Parathyroid adenoma (tissue), 2 donors: ENCODE measurements around the gene BRI3.
"Not testable (repeated sequence)": the region's sequence is repeated elsewhere in the genome, so short reads cannot be mapped to it uniquely, and the experiment has no call there.

Experiments
- H2AFZ ChIP-seq: fragments of 300-600 bp; sonication (generic); one replicate; pipeline ENCODE4 v1.7.0; 2017; ENCODE audit warnings: antibody characterized with exemption, mild to moderate bottlenecking
- H3K27ac ChIP-seq: fragments of 300-600 bp; sonication (generic); one replicate; pipeline ENCODE4 v1.7.0; 2017
- H3K27me3 ChIP-seq: fragments of 300-600 bp; sonication (generic); one replicate; pipeline ENCODE4 v1.7.0; 2017; ENCODE audit warnings: low read length; ENCODE audit not compliant: control insufficient read depth, insufficient read depth
- H3K36me3 ChIP-seq: fragments of 300-600 bp; sonication (generic); one replicate; pipeline ENCODE4 v1.7.0; 2017; ENCODE audit warnings: low read length; ENCODE audit not compliant: control insufficient read depth, insufficient read depth
- H3K4me1 ChIP-seq: fragments of 300-600 bp; sonication (generic); one replicate; pipeline ENCODE4 v1.7.0; 2017; ENCODE audit warnings: control low read depth
- H3K4me2 ChIP-seq: fragments of 300-600 bp; sonication (generic); one replicate; pipeline ENCODE4 v1.7.0; 2017; ENCODE audit warnings: low read length
- H3K4me3 ChIP-seq: fragments of 300-600 bp; sonication (generic); one replicate; pipeline ENCODE4 v1.7.0; 2017; ENCODE audit warnings: low read depth, low read length
- H3K79me2 ChIP-seq: fragments of 300-600 bp; sonication (generic); one replicate; pipeline ENCODE4 v1.7.0; 2017; ENCODE audit warnings: control low read depth
- H3K9ac ChIP-seq: fragments of 300-600 bp; sonication (generic); one replicate; pipeline ENCODE4 v1.7.0; 2017; ENCODE audit warnings: mild to moderate bottlenecking
- H3K9me3 ChIP-seq: fragments of 300-600 bp; sonication (generic); one replicate; pipeline ENCODE4 v1.7.0; 2017; ENCODE audit warnings: low read length; ENCODE audit not compliant: control insufficient read depth
- TF ChIP-seq, protein P1 (sequence below): fragments of 300-600 bp; sonication (generic); IDR thresholded peaks from one replicate; pipeline ENCODE4 v1.7.0; 2017; ENCODE audit warnings: antibody characterized with exemption, mild to moderate bottlenecking
- donor health status: primary hyperparathyroidism.

The BRI3 gene

DNA sequence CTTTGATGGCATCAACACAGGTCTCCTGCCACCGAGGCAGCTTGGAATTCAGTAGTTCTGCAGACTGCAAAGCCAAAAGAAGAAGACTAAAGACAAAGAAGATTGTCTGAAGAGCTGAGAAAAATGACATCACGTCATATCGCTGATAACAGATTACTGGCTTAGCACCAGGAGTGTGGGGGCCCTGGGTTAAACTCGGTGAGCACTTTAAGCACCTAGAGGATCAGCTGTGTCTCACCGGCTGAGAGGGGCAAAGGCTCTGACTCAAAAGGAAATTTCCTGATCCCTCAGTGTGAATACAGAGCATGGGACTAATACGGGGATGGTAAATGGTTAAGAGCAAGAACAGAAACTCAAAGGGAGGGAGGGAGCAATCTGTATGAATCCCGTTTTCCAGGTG is 30.7 kb downstream of the BRI3 start:
- Histone ChIP-seq H3K79me2 (no peaks in the 10 kb centered on the region), H3K4me1 (peaks cover 8% of the 10 kb centered on the region), H3K4me3 (no peak overlapping the region), H3K36me3 (no peaks in the 10 kb centered on the region), H3K27me3 (no peaks in the 10 kb centered on the region), H3K4me2 (no peak overlapping the region), H3K9me3 (no peaks in the 10 kb centered on the region), H3K9ac (no peak overlapping the region), H3K27ac (no peak overlapping the region), H2AFZ (no peak overlapping the region)
- TF ChIP-seq, protein P1, sequence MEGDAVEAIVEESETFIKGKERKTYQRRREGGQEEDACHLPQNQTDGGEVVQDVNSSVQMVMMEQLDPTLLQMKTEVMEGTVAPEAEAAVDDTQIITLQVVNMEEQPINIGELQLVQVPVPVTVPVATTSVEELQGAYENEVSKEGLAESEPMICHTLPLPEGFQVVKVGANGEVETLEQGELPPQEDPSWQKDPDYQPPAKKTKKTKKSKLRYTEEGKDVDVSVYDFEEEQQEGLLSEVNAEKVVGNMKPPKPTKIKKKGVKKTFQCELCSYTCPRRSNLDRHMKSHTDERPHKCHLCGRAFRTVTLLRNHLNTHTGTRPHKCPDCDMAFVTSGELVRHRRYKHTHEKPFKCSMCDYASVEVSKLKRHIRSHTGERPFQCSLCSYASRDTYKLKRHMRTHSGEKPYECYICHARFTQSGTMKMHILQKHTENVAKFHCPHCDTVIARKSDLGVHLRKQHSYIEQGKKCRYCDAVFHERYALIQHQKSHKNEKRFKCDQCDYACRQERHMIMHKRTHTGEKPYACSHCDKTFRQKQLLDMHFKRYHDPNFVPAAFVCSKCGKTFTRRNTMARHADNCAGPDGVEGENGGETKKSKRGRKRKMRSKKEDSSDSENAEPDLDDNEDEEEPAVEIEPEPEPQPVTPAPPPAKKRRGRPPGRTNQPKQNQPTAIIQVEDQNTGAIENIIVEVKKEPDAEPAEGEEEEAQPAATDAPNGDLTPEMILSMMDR: no peak

DNA sequence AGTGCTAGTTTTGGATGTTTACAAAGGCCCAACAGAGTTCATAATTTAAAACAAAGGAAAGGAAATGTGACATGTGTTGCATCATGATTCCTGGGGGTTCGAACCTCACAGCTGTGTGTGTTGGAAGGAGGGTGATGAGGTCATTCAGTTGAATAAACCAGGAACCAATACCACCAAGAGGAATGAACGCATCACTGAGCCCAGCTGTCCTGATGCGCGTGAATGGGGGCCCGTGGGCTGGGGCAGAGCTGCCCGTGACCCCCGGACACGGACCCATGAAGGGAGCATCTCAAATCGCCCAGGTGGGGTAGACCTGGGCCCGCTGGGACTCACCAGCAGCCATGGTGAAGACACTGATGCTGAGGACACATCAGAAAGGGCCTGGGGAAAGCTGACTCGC is 33.0 kb downstream of the BRI3 start:
- Histone ChIP-seq H3K36me3 (no peaks in the 10 kb centered on the region), H3K4me2 (no peak overlapping the region), H3K9me3 (no peaks in the 10 kb centered on the region), H3K4me1 (peaks cover 8% of the 10 kb centered on the region), H3K9ac (no peak overlapping the region), H3K79me2 (no peaks in the 10 kb centered on the region), H3K27ac (no peak overlapping the region), H3K27me3 (no peaks in the 10 kb centered on the region), H2AFZ (no peak overlapping the region), H3K4me3 (no peak overlapping the region)
- TF ChIP-seq, protein P1: no peak

DNA sequence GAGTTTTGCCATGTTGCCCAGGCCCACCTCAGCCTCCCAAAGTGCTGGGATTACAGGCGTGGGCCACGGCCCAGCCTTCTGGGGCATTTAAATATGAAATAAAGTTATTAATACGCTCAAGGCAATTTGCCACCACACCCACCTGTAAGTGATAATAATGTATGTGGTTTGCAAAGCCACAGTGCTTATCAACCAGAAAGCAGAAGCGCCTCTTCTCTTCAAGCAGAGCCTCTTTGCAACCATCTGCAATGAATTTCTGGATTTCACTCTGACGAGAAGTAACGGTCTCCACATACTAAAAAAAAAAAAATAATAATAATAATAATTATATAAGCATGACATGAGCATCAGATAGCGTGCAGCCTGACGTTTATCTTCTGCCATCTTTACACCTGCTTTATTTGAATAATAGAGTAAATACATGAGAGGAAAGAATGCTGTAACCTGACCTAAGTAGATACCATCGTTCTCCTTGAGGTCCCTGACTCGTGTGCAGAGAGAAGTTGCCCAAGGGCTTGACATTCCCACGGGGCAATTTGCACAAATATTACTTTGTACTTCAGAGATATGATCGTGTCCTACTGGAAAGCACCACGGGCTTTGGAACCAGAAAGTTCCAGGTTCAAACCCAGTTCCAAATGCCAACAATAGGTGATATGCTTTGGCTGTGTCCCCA is 34.0 kb downstream of the BRI3 start:
- Histone ChIP-seq H3K4me1 (peaks cover 8% of the 10 kb centered on the region), H3K4me3 (no peak overlapping the region), H3K27ac (no peak overlapping the region), H3K9ac (no peak overlapping the region), H3K36me3 (no peaks in the 10 kb centered on the region), H3K4me2 (no peak overlapping the region), H3K9me3 (no peaks in the 10 kb centered on the region), H2AFZ (no peak overlapping the region), H3K27me3 (no peaks in the 10 kb centered on the region), H3K79me2 (no peaks in the 10 kb centered on the region)
- TF ChIP-seq, protein P1: no peak

DNA sequence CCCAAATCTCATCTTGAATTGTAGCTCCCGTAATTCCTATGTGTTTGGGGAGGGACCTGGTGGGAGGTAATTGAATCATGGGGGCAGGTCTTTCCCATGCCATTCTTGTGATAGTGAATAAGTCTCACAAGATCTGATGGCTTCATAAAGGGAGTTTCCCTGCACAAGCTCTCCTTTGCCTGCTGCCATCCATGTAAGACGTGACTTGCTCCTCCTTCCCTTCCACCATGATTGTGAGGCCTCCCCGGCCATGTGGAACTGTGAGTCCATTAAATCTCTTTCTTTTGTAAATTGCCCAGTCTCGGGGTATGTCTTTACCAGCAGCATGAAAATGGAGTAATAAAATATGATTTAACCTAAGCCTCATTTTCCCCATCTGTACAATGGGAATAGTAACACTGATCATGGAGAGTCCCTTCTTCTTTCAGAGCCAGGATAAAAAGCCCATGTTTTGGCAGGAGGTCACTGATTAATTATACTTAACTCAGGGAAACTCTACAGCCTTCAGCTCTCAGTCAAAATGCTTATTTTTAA is 34.6 kb downstream of the BRI3 start:
- not testable (repeated sequence) for H3K9me3 ChIP-seq, H3K36me3 ChIP-seq, H3K27ac ChIP-seq

DNA sequence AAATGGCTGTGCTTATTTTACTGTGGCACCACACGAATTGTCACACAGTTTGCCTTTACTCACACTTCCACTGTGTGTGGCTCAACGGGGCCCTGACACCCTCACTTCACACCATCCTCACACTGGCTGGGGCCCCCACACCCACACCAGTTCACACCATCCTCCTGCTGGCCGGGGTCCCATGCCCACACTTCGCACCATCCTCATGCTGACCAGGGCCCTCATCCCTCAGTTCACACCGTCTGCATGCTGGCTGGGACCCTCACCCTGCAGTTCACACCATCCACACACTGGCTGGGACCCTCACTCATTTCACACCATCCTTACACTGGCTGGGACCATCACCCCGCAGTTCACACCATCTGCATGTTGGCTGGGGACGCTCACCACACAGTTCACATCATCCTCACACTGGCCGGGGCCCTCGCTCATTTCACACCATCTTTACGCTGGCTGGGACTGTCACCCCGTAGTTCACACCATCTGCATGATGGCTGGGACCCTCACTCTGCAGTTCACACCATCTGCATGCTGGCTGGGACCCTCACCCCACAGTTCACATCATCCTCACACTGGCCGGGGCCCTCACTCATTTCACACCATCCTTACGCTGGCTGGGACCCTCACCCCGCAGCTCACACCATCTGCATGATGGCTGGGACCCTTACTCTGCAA is 36.0 kb downstream of the BRI3 start:
- Histone ChIP-seq H2AFZ (no peak overlapping the region), H3K79me2 (no peaks in the 10 kb centered on the region), H3K27me3 (no peaks in the 10 kb centered on the region), H3K4me3 (no peak overlapping the region), H3K9me3 (no peaks in the 10 kb centered on the region), H3K4me1 (peaks cover 18% of the 10 kb centered on the region), H3K9ac (no peak overlapping the region), H3K36me3 (no peaks in the 10 kb centered on the region), H3K4me2 (no peak overlapping the region), H3K27ac (no peak overlapping the region)
- TF ChIP-seq, protein P1: no peak

More for the DNA sequence above, 34.6 kb downstream of the BRI3 start:
- H3K4me2 ChIP-seq, H3K4me1 ChIP-seq, H3K9ac ChIP-seq, H3K79me2 ChIP-seq, H3K4me3 ChIP-seq, H3K27me3 ChIP-seq, H2AFZ ChIP-seq: not testable (repeated sequence)
